Fibroblast of the conjunctiva (primary cell): Measurements from ENCODE around the gene DLGAP1.
A peak's percentile ranks its signal among the peaks of the same experiment; 100 is the strongest.

Experiments
- DNase-seq: peaks from one replicate; pipeline ENCODE4 v3.0.0-alpha.2; 2010; ENCODE audit warnings: low read depth

Gene DLGAP1

GRCh38 chr18:3449512-3450011 is 1005.5 kb downstream of the DLGAP1 start:
- DNase-seq: no peak

- peak; percentile 94 for DNase-seq
Observed at GRCh38 chr18:3448838-3449511, 1006.1 kb downstream of the DLGAP1 start.

- DNase-seq: peak; percentile 98
Observed at GRCh38 chr18:3447895-3448837, 1006.9 kb downstream of the DLGAP1 start.

GRCh38 chr18:3447068-3447894 is 1007.8 kb downstream of the DLGAP1 start:
- peak; percentile 63 for DNase-seq
